Amniotic stem cell (primary cell): Measurements from ENCODE around the gene CCDC175.
A peak's percentile ranks its signal among the peaks of the same experiment; 100 is the strongest.

ENCODE experiments used
- DNase-seq: peaks from one replicate; lab custom pipeline; 2025; lab: John Stamatoyannopoulos, UW

The CCDC175 gene

GRCh38 chr14:59540852-59541251, 35.8 kb downstream of the CCDC175 start:
- DNase-seq, result no peak

GRCh38 chr14:59538936-59539335, 37.7 kb downstream of the CCDC175 start:
- no peak for DNase-seq

GRCh38 chr14:59537476-59537875, 39.1 kb downstream of the CCDC175 start:
- no peak for DNase-seq

- DNase-seq, result no peak
These were observed 42.1 kb downstream of the CCDC175 start for GRCh38 chr14:59534361-59534987.

GRCh38 chr14:59532419-59532818, 44.2 kb downstream of the CCDC175 start:
- DNase-seq, result no peak

GRCh38 chr14:59530349-59530748, 46.3 kb downstream of the CCDC175 start:
- no peak for DNase-seq

GRCh38 chr14:59529189-59529588, 47.4 kb downstream of the CCDC175 start:
- no peak for DNase-seq

- DNase-seq, result no peak
These were observed 56.4 kb downstream of the CCDC175 start for GRCh38 chr14:59520224-59520623.

GRCh38 chr14:59511916-59512575, 64.6 kb downstream of the CCDC175 start:
- no peak for DNase-seq

GRCh38 chr14:59510966-59511365, 65.6 kb downstream of the CCDC175 start:
- DNase-seq, result no peak

GRCh38 chr14:59510001-59510400, 66.6 kb downstream of the CCDC175 start:
- no peak for DNase-seq

- DNase-seq, result no peak
These were observed 67.5 kb downstream of the CCDC175 start for GRCh38 chr14:59509101-59509500.

- no peak for DNase-seq
These were observed 68.9 kb downstream of the CCDC175 start for GRCh38 chr14:59507752-59508103.

GRCh38 chr14:59507063-59507751, 69.4 kb downstream of the CCDC175 start:
- peak; percentile 1 for DNase-seq

GRCh38 chr14:59503256-59503655, 73.4 kb downstream of the CCDC175 start:
- DNase-seq, result no peak

GRCh38 chr14:59500732-59501131, 75.9 kb downstream of the CCDC175 start:
- no peak for DNase-seq

GRCh38 chr14:59492384-59492783, 84.2 kb downstream of the CCDC175 start:
- DNase-seq, result no peak

- no peak for DNase-seq
These were observed 85.9 kb downstream of the CCDC175 start for GRCh38 chr14:59490756-59491155.

- no peak for DNase-seq
These were observed 91.9 kb downstream of the CCDC175 start for GRCh38 chr14:59484639-59485175.

GRCh38 chr14:59483819-59484638, 92.6 kb downstream of the CCDC175 start, which contains the start of the genes JKAMP and L3HYPDH:
Gene JKAMP, plus strand, starts transcription at chr14:59484517. Its CDS starts 73 bp downstream, at chr14:59484590.
Gene L3HYPDH, minus strand, starts transcription at chr14:59484408. Its CDS starts 92 bp downstream, at chr14:59484316.
- peak; percentile 96 for DNase-seq

GRCh38 chr14:59483363-59483762, 93.2 kb downstream of the CCDC175 start:
- peak; percentile 28 for DNase-seq
